ENCODE data around the gene HCAR3. TPM values are rescaled to one million over a fixed set of nuclear protein-coding genes. Genes with fewer than 3 reads are reported as not detected.

Gene HCAR3
- total and polyA plus RNA-seq, 2 of the 8 experiments (the other 6 are each of a cell fraction or from before 2014, with no cell fraction given) = not detected

DNA sequence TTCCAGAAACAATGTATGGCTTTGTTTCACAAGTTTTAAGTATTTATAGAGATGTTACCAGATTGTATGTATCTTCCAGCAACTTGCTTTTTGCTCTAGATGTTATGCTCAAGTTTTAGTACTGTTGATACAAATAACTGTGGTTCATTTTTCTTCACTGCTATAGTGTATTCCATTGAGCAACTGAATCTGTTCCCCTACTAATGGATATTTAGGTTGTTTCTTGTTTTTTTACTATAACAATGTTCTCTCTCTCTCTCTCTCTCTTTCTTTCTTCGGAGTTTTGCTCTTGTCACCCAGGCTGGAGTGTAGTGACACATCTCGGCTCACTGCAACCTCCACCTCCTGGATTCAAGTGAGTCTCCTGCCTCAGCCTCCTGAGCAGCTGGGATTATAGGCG lies 30.1 kb downstream of the HCAR3 start:
- Histone ChIP-seq H3K56ac (replicated peaks; ENCODE audit: insufficient read length, low read depth, low read length) (no peak overlapping the region), H3K79me2 (ENCODE audit: control insufficient read depth in 1 of 2, insufficient read depth in 2 of 2, low read length in 2 of 2) (no peaks in the 10 kb centered on the region), H2BK15ac (ENCODE audit: low read length) (no peak overlapping the region), H4K8ac (ENCODE audit: extremely low read depth, insufficient read depth, low read length) (no peak overlapping the region), H3K4ac (replicated peaks; ENCODE audit: insufficient read length, low read depth, low read length) (no peak overlapping the region), H2BK20ac (ENCODE audit: low read length) (no peak overlapping the region), H3K23ac (ENCODE audit: insufficient read length) (no peak overlapping the region), H3K18ac (ENCODE audit: extremely low read depth, low read length) (no peak overlapping the region), H3K23me2 (ENCODE audit: low read depth, low read length) (no peaks in the 10 kb centered on the region), H3K9ac (replicated peaks in 1 of 4; ENCODE audit: extremely low read depth in 1 of 4, low read depth in 3 of 4, low read length in 3 of 4) (no peak overlapping the region), H2AK5ac (ENCODE audit: low read depth, low read length) (no peak overlapping the region), H4K91ac (replicated peaks; ENCODE audit: insufficient read length, low read length) (no peak overlapping the region), H4K5ac (ENCODE audit: insufficient read length, low read depth, low read length) (no peak overlapping the region), H3K79me1 (ENCODE audit: low read depth, low read length) (no peaks in the 10 kb centered on the region), H3K27me3 (replicated peaks in 1 of 4; ENCODE audit: control insufficient read depth in 3 of 4, extremely low read depth in 1 of 4, insufficient read depth in 3 of 4, low read length in 3 of 4) (no peaks in the 10 kb centered on the region; a peak in 1 of 7 replicates), H3K27ac (ENCODE audit: low read depth, low read length) (no peak overlapping the region), H2BK120ac (replicated peaks; ENCODE audit: low read depth, low read length) (no peak overlapping the region), H2AFZ (ENCODE audit: low read length) (no peak overlapping the region), H3K9me3 (ENCODE audit: insufficient read depth in 2 of 2, low read depth in 1 of 2, low read length in 1 of 2) (no peaks in the 10 kb centered on the region), H3K4me3 (ENCODE audit: extremely low read depth in 1 of 4, insufficient read depth in 2 of 4, low read depth in 3 of 4, low read length in 4 of 4) (no peak overlapping the region), H4K20me1 (replicated peaks in 1 of 2; ENCODE audit: control insufficient read depth in 1 of 2, insufficient read depth in 2 of 2, low read length in 2 of 2) (no peaks in the 10 kb centered on the region), H3K4me2 (ENCODE audit: insufficient read depth in 1 of 2, low read depth in 2 of 2, low read length in 2 of 2) (no peak overlapping the region), H3K4me1 (replicated peaks in 1 of 4; ENCODE audit: control insufficient read depth in 3 of 4, insufficient read depth in 4 of 4, low read length in 3 of 4) (no peaks in the 10 kb centered on the region; a peak in 1 of 7 replicates), H2BK12ac (ENCODE audit: low read depth, low read length) (no peak overlapping the region), H2BK5ac (ENCODE audit: low read depth, low read length) (no peak overlapping the region), H3K36me3 (ENCODE audit: control insufficient read depth in 2 of 4, insufficient read depth in 4 of 4, low read length in 3 of 4) (no peaks in the 10 kb centered on the region), H3K14ac (ENCODE audit: insufficient read length) (no peak overlapping the region)
- 94% methylated on average over 3 of the region's 3 CpGs; no CpG with 5 or more reads in 1 of the 2 experiments for WGBS, 2 experiments (ENCODE audit: extremely low coverage in 1 of 2, insufficient coverage in 1 of 2, insufficient read length in 1 of 2, insufficient replicate concordance in 2 of 2, low coverage in 1 of 2, low lambda C conversion rate in 2 of 2, missing lambda C conversion rate in 1 of 2)
- DNase-seq (ENCODE audit: low read depth in 1 of 2, low spot score in 2 of 2) (no peak), FAIRE-seq (no peak)
- ChIA-PET POLR2A (ENCODE audit: partially characterized antibody) (no interaction called here), CTCF (ENCODE audit: partially characterized antibody) (interaction anchor here (0.6 kb wide), 1 partner anchor 109 kb away, joined by 3 read pairs; no protein-coding TSS in a partner anchor)

All from H1 (cell line).